ENCODE results near the gene TNFRSF17. TPM values are rescaled to one million over a fixed set of nuclear protein-coding genes. Genes with fewer than 3 reads are reported as not detected.

The TNFRSF17 gene
- total and polyA plus RNA-seq, 9 of the 15 experiments (the other 6 are each of a cell fraction or from before 2014, with no cell fraction given) = not detected

GRCh38 chr16:11915644-11916523 lies 49.1 kb upstream of the TNFRSF17 start, which contains the start of gene GSPT1 (continued):
- TF ChIP-seq, protein P1, sequence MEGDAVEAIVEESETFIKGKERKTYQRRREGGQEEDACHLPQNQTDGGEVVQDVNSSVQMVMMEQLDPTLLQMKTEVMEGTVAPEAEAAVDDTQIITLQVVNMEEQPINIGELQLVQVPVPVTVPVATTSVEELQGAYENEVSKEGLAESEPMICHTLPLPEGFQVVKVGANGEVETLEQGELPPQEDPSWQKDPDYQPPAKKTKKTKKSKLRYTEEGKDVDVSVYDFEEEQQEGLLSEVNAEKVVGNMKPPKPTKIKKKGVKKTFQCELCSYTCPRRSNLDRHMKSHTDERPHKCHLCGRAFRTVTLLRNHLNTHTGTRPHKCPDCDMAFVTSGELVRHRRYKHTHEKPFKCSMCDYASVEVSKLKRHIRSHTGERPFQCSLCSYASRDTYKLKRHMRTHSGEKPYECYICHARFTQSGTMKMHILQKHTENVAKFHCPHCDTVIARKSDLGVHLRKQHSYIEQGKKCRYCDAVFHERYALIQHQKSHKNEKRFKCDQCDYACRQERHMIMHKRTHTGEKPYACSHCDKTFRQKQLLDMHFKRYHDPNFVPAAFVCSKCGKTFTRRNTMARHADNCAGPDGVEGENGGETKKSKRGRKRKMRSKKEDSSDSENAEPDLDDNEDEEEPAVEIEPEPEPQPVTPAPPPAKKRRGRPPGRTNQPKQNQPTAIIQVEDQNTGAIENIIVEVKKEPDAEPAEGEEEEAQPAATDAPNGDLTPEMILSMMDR (IDR thresholded peaks at IDR 0.05 in 2 of 3, conservative IDR thresholded peaks at IDR 0.05 in 1 of 3; ENCODE audit: insufficient read depth in 2 of 3, low read depth in 1 of 3, low read length in 3 of 3) = peak in 2 of 3 experiments; percentile 26 to 29; a peak in 2 of 6 replicates
- TF ChIP-seq CBX5 (IDR thresholded peaks at IDR 0.05; ENCODE audit: borderline replicate concordance, low read depth) (peak; percentile 44; the same call in 1 of the 2 replicates), SAFB2 (IDR thresholded peaks at IDR 0.05; ENCODE audit: borderline replicate concordance, low read depth, low read length, severe bottlenecking) (no peak), ZNF740 (CRISPR knock-in tag; IDR thresholded peaks at IDR 0.05) (peak; percentile 99), ZNF740 (tag; IDR thresholded peaks at IDR 0.05) (peak in 1 of 2 experiments; percentile 99; a peak in 2 of 4 replicates), XRCC3 (IDR thresholded peaks at IDR 0.05) (no peak), HDAC1 (IDR thresholded peaks at IDR 0.05) (peak in 1 of 2 experiments; percentile 83; a peak in 2 of 4 replicates), ZSCAN29 (IDR thresholded peaks at IDR 0.05) (no peak), SMAD3 (CRISPR knock-in tag; conservative IDR thresholded peaks at IDR 0.05) (peak; percentile 94), CBX8 (IDR thresholded peaks at IDR 0.05; ENCODE audit: borderline replicate concordance, extremely low read depth, low read depth, low read length, poor library complexity, severe bottlenecking) (no peak), POLR2A (conservative IDR thresholded peaks at IDR 0.05) (peak; percentile 94), DIDO1 (tag; IDR thresholded peaks at IDR 0.05; ENCODE audit: low read depth) (no peak; the same call in 1 of the 2 replicates), NONO (IDR thresholded peaks at IDR 0.05; ENCODE audit: low read depth in 2 of 2, low read length in 1 of 2) (no peak; a peak in 1 of 4 replicates), MYNN (IDR thresholded peaks at IDR 0.05) (no peak), MYNN (CRISPR knock-in tag; IDR thresholded peaks at IDR 0.05) (no peak), IFI16 (CRISPR knock-in tag; IDR thresholded peaks at IDR 0.05) (no peak), ZNF140 (CRISPR knock-in tag; IDR thresholded peaks at IDR 0.05) (no peak), ERF (CRISPR knock-in tag; IDR thresholded peaks at IDR 0.05) (no peak; the same call in 1 of the 2 replicates)
- TF ChIP-seq, protein P2, sequence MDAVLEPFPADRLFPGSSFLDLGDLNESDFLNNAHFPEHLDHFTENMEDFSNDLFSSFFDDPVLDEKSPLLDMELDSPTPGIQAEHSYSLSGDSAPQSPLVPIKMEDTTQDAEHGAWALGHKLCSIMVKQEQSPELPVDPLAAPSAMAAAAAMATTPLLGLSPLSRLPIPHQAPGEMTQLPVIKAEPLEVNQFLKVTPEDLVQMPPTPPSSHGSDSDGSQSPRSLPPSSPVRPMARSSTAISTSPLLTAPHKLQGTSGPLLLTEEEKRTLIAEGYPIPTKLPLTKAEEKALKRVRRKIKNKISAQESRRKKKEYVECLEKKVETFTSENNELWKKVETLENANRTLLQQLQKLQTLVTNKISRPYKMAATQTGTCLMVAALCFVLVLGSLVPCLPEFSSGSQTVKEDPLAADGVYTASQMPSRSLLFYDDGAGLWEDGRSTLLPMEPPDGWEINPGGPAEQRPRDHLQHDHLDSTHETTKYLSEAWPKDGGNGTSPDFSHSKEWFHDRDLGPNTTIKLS (IDR thresholded peaks at IDR 0.05; ENCODE audit: borderline replicate concordance, low read depth) = peak; percentile 97

All from K562 (cell line).